Activated naive CD4-positive, alpha-beta T cell treated with anti-CD3 and anti-CD28 coated beads, Interleukin-2, amount 50 U/mL, for 72 hours (primary cell): ENCODE measurements around the gene ELAVL1. TPM values are rescaled to one million over a fixed set of nuclear protein-coding genes. Genes with fewer than 3 reads are reported as not detected.
"Not testable (repeated sequence)": the region's sequence is repeated elsewhere in the genome, so short reads cannot be mapped to it uniquely, and the experiment has no call there.

Source experiments
- ATAC-seq, 2 donors: fragments of 150-1000 bp; cut with Tn5 transposase; 2 replicates each; pipeline ENCODE4 v1.10.0; 2021; ENCODE audit warnings: mild to moderate bottlenecking in 2 of 2, moderate library complexity in 2 of 2
- DNase-seq, 2 donors: peaks; one replicate each; pipeline ENCODE4 v3.0.0; 2021 to 2022; ENCODE audit warnings: low spot score in 2 of 2
- H3K27ac Mint-ChIP-seq, 2 donors: one replicate each; pipeline ENCODE4 v1.8.0; 2022; ENCODE audit warnings: mild to moderate bottlenecking in 2 of 2, mixed read lengths in 2 of 2
- H3K36me3 Mint-ChIP-seq, 2 donors: one replicate each; pipeline ENCODE4 v1.8.0; 2022; ENCODE audit warnings: mixed read lengths in 2 of 2
- H3K9me3 Mint-ChIP-seq, 2 donors: one replicate each; pipeline ENCODE4 v1.8.0; 2022; ENCODE audit warnings: mixed read lengths in 2 of 2
- total RNA-seq, 2 donors: library from RNA; stranded (reverse); gene quantifications; one replicate each; pipeline ENCODE4 v1.2.3, GENCODE V29; 2022

ELAVL1 gene
- total RNA-seq, 2 donors from 2014 or later: 121 to 146 TPM

DNA sequence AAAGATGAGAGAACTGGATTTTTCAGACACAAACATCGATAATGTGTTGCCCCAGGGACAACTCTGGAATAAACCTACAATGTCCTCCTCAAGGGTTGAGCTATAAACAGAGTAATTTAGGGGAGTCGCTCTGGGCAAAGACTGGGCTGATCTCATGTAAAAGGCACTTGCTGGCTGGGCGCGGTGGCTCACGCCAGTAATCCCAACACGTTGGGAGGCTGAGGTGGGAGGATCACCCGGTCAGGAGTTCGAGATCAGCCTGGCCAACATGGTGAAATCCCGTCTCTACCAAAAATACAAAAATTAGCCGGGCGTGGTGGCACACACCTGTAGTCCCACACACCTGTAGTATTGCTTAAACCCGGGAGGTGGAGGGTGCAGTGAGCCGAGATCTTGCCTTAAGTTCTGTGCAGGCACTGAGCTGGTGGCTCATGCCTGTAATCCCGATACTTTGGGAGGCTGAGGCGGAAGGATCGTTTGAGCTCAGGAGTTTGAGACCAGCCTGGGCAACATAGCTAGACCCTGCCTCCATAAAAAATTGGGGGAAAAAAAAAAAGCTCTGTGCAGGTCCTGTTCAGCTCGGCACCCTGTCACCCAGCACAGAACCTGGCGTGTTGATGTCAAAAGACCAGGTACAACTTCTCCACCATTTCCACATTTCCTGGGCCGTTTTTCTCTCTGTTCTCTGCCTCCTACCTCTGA is 63.4 kb downstream of the ELAVL1 start:
- Mint-ChIP-seq H3K27ac (peak overlapping the region; percentile 97 to 98), H3K36me3 (peaks cover 10 to 20% of the 10 kb centered on the region in 2 donors), H3K9me3 (no peaks in the 10 kb centered on the region)
- DNase-seq (no peak), ATAC-seq (no peak)

DNA sequence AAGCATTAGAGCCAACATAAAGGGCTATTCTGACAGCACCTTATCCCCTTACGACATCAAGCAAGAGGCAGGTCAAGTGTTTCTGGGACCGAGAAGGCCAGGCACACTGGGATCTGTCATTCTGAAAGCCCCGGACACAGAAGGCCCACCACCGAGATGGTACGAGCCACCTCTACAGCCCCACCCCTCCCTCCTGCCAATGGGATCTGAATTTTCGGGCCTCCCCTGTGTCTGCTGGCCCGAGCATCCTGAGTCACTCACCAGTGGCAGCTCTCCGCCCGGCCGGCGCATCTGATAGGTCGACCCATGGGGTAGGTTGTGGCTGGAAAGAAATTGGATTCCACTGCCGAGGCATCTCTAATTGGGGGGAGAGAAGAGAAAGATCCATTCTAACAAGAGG is 64.6 kb downstream of the ELAVL1 start:
- H3K36me3 Mint-ChIP-seq: peaks cover 10 to 20% of the 10 kb centered on the region in 2 donors
- DNase-seq (no peak), ATAC-seq (no peak)
- no peak overlapping the region for H3K27ac Mint-ChIP-seq
- no peaks in the 10 kb centered on the region for H3K9me3 Mint-ChIP-seq

GRCh38 chr19:7934766-7935165 is 70.7 kb downstream of the ELAVL1 start:
- no peak for ATAC-seq
- no peaks in the 10 kb centered on the region for H3K36me3 Mint-ChIP-seq
- no peak overlapping the region for H3K27ac Mint-ChIP-seq
- H3K9me3 Mint-ChIP-seq: no peaks in the 10 kb centered on the region
- no peak for DNase-seq

GRCh38 chr19:7933828-7934725 is 71.4 kb downstream of the ELAVL1 start:
- Mint-ChIP-seq H3K27ac (no peak overlapping the region), H3K9me3 (no peaks in the 10 kb centered on the region), H3K36me3 (no peaks in the 10 kb centered on the region)
- ATAC-seq (no peak), DNase-seq (no peak)

DNA sequence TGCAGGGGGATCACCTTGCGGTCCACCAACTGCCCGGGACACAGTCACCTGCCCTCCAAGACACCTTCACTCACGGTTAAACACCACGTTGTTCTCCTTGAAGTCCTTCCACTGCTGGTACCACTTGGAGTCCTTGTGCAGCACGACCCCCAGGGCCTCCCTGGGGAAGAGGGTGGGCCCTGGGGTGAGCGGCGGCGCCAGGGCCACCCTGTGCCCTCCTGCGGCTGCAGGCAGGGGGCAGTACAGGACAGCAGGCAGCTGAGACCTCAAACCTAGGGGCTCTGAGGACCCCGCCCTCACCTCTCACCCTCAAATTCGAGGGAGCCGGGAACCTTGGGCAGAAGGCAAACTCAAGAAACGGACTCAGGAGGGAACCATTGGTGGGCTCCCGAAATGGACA is 72.0 kb downstream of the ELAVL1 start:
- DNase-seq (no peak), ATAC-seq (no peak)
- Mint-ChIP-seq H3K36me3 (no peaks in the 10 kb centered on the region), H3K9me3 (no peaks in the 10 kb centered on the region), H3K27ac (no peak overlapping the region)

DNA sequence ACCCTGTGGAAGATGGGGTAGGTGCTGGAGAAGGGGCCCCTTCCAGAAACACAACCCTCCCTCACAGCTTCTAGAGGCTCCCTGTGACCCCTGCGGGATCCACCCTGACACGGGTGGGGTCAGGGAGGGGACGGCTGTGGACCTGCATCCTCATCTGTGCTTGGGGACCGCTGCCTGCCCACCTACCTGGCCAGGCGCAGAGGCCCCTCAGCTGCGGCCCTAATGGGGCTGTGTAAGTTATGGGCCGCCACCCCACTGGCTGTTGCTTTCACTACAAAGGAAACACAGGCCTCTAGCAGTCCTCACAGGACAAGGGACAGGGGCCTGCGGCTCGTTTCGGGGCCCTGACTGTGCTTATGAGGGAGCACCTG is 72.5 kb downstream of the ELAVL1 start:
- no peaks in the 10 kb centered on the region for H3K36me3 Mint-ChIP-seq
- H3K9me3 Mint-ChIP-seq: no peaks in the 10 kb centered on the region
- H3K27ac Mint-ChIP-seq: no peak overlapping the region
- ATAC-seq (no peak), DNase-seq (no peak)

GRCh38 chr19:7932276-7932929 is 73.0 kb downstream of the ELAVL1 start:
- ATAC-seq (no peak), DNase-seq (no peak)
- H3K9me3 Mint-ChIP-seq: no peaks in the 10 kb centered on the region
- H3K36me3 Mint-ChIP-seq: no peaks in the 10 kb centered on the region
- H3K27ac Mint-ChIP-seq: no peak overlapping the region

DNA sequence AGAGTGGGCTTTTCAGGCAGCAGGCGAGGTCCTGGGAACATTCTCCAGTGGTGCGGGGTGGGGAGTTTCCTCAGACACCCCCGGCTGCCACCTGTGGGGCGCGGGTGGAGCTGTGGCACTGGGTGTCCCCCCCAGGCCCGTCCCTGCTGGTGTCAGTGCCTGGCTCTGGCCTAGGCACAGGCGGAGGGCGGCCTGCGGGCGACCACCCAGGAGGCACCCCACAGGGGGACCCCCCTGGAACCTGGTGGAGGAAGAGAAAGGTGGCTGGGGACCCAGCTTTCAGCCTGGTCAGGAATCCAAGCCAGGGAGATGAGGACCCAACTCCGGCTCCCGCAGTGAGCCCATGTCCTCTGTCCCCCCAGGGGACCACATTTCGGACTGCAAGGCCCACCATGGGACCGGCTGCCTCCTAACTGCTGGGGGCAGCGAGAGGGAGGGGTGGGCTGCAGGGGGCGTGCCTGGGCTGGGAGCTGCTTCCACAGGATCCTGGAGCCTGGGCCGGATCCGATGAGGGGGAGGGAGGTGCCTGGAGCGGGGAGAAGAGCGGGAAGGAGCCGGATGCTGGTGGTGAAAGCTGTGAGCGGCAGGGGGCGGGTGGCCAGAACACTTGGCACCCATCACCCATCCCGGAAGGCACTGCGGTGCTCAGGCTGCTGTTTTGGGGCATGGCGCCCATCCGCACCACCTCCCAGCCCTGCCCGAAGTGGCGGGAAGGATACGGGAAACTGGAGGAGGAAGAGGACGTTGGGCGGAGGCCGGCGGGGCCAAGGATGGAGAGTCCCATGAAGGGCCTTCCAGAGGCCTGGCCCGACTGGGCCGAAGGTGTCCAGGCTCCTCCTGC is 74.0 kb downstream of the ELAVL1 start:
- H3K9me3 Mint-ChIP-seq: no peaks in the 10 kb centered on the region
- ATAC-seq: no peak

GRCh38 chr19:7930765-7931164 is 74.7 kb downstream of the ELAVL1 start:
- no peaks in the 10 kb centered on the region for H3K9me3 Mint-ChIP-seq
- H3K27ac Mint-ChIP-seq: peak overlapping the region; percentile 65 to 75
- DNase-seq (no peak), ATAC-seq (no peak)
- no peaks in the 10 kb centered on the region for H3K36me3 Mint-ChIP-seq

More for the DNA sequence above, 74.0 kb downstream of the ELAVL1 start:
- H3K36me3 Mint-ChIP-seq: no peaks in the 10 kb centered on the region
- DNase-seq: no peak
- H3K27ac Mint-ChIP-seq: peak overlapping the region in 1 of 2 donors; percentile 75

GRCh38 chr19:7930030-7930429 is 75.4 kb downstream of the ELAVL1 start:
- DNase-seq, H3K9me3 Mint-ChIP-seq, H3K36me3 Mint-ChIP-seq: not testable (repeated sequence)
- H3K27ac Mint-ChIP-seq: peak overlapping the region; percentile 68 to 75
- ATAC-seq: peak in 1 of 2 donors; percentile 73

GRCh38 chr19:7928741-7929701 is 76.4 kb downstream of the ELAVL1 start:
- DNase-seq (peak in 1 of 2 donors; percentile 76), ATAC-seq (peak; percentile 19 to 47)
- Mint-ChIP-seq H3K36me3 (no peaks in the 10 kb centered on the region), H3K9me3 (no peaks in the 10 kb centered on the region), H3K27ac (peak overlapping the region; percentile 52 to 87)

DNA sequence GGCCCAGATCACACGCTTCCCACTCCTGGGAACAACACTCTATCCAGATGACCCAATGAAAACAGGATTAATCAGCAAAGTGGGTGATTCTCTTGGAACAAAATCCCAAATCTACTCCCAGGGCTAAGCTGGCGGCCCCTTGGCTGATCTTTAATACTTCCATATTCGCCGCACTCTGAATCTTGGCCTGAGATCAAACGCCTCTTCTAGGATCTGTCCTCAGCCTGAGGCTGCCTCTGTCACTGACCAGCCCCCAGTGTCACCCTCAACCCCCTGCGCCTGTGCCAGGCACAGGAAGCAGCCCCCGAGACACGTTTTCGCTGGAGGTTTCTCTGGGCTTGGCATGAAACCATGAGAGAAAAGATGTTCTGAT is 77.1 kb downstream of the ELAVL1 start:
- Mint-ChIP-seq H3K9me3 (no peaks in the 10 kb centered on the region), H3K36me3 (no peaks in the 10 kb centered on the region), H3K27ac (peak overlapping the region in 1 of 2 donors; percentile 52)
- no peak for DNase-seq
- ATAC-seq: no peak

DNA sequence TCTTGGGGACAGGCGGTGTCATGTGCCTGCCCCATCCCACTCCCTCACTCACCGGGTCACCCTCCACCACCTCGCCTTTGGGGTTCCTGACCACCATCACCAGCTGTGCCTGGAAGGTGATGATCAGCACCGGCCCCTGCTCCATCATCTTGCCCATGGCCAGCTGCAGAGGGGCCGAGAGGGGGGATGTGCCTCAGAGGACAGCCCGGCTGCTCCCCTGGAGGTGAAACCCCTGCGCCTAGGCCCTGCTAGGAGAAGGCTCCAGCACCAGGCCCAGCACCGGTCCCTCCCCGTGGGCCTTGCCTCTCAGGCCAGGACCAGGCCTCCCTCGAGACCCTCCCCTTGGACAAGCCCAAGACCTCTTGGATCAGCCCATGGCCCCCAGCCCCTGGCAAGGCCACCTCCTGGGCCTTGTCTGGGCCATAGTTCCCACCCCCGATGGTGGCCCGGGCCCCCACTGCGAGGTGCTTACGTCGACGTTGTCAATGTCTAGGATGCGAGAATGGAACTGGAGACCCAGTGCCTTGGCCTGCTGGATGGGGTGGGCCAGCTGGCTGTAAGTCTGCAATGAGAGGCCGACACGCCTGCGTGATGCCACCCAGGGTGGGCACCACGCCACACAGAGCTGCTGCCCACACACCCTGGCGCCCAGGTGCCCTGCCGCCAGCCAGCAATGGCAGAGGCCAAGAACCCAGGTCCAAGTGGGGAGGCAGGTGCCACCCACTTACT is 77.7 kb downstream of the ELAVL1 start:
- H3K36me3 Mint-ChIP-seq: no peaks in the 10 kb centered on the region

GRCh38 chr19:7926727-7927604 is 78.5 kb downstream of the ELAVL1 start:
- no peak for ATAC-seq
- Mint-ChIP-seq H3K9me3 (no peaks in the 10 kb centered on the region), H3K36me3 (no peaks in the 10 kb centered on the region), H3K27ac (peak overlapping the region in 1 of 2 donors; percentile 44)
- DNase-seq: no peak

More for the DNA sequence above, 77.7 kb downstream of the ELAVL1 start:
- Mint-ChIP-seq H3K27ac (no peak overlapping the region), H3K9me3 (no peaks in the 10 kb centered on the region)
- ATAC-seq (no peak), DNase-seq (no peak)
